Measurements from ENCODE around the gene TENM3.

- TF ChIP-seq CTCF (conservative IDR thresholded peaks at IDR 0.05) (no peak), ZFX (IDR thresholded peaks at IDR 0.05) (no peak)
These were observed 170.3 kb downstream of the TENM3 start for GRCh38 chr4:182413550-182413949.

All from C4-2B (cell line).